Stimulated activated CD4-positive, alpha-beta T cell treated with anti-CD3 and anti-CD28 coated beads, Interleukin-2, amount 100 ng/mL, for 48 hours (primary cell): Measurements from ENCODE around the gene HNRNPA1.
"Not testable (repeated sequence)": the region's sequence is repeated elsewhere in the genome, so short reads cannot be mapped to it uniquely, and the experiment has no call there.

ENCODE experiments used
- DNase-seq, 2 donors: peaks; one replicate each; pipeline ENCODE4 v3.0.0-alpha.2; 2020

The HNRNPA1 gene

GRCh38 chr12:54280468-54281260 lies at the start of gene HNRNPA1:
TSS of gene HNRNPA1 (plus strand) at chr12:54280726. CDS start at chr12:54280808, 82 bp downstream.
- peak; percentile 82 to 88 for DNase-seq

- DNase-seq: not testable (repeated sequence)
These were observed 49.3 kb upstream of the HNRNPA1 start for GRCh38 chr12:54231269-54231668.

- no peak for DNase-seq
These were observed 47.7 kb upstream of the HNRNPA1 start for GRCh38 chr12:54232790-54233189.

DNA sequence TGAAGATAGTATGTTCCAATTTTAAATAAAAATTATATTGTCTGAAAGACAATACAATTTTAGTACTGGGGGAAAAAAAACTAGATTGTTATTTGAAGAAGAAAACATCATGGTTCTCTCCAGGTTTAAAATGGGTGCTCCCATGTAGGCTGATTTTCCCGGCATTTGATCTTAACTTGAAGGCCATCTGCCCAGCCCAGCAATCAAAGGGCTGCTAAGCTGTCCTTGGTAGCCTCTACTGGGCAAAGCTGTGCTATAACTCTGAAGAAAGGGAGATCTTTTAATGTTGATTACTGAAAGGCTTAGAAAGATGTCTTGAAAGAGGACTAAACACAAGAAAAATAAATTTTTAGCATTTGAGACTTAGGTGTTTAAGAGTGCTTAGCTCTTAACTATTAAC lies 42.0 kb upstream of the HNRNPA1 start:
- DNase-seq: no peak

DNA sequence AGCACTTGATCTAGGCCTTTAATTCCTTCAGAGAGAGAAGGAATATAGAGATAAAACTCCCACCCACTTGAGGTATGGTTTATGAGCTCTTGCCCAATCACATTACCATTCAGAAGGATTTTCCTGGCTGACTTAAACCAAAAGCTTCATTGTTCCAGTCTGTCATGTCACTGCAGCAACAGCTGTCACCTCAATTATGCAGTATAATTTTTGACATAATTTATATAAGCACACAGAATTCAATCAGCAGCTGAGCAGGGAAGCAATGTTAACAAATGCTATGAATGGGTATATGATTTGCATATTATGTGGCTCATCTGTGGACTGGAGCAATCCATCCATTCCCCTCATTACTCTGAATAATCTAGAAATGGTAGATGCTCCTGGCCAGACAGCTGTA lies 40.9 kb upstream of the HNRNPA1 start:
- no peak for DNase-seq

- DNase-seq: no peak
These were observed 40.4 kb upstream of the HNRNPA1 start for GRCh38 chr12:54240129-54240528.

DNA sequence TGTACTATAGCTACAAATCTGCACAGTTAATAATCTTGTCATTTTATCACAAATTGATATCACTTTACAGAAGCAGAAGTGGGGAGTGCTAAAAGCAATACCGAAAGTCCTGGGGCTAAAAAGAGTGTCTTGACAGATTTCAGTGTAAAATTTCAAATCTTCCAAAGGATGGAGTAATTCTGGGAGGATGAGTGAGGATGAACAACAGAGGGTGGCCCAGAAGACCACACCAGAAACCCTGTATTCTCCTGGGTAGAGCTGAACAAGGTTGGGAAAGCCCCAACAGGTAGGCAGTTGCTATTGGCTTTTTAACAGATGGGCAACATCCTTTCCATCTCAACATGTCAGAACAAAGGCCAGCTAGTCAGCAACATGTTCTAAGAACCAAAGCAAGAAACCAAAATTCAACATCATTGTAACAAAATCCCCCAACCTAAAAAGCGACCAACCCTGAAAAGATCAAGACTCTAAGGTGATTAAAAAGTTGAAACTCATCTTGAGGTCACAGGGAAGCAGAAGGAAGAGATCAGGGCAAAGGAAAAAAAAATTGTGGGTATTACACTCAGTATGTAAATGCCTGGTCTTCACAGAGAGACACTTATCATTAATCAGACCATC lies 39.4 kb upstream of the HNRNPA1 start:
- DNase-seq: no peak

- no peak for DNase-seq
These were observed 34.4 kb upstream of the HNRNPA1 start for GRCh38 chr12:54246011-54246641.

- no peak for DNase-seq
These were observed 31.0 kb upstream of the HNRNPA1 start for GRCh38 chr12:54249489-54249888.

GRCh38 chr12:54251667-54252284 lies 28.8 kb upstream of the HNRNPA1 start:
- no peak for DNase-seq

- no peak for DNase-seq
These were observed 27.3 kb upstream of the HNRNPA1 start for GRCh38 chr12:54253240-54253639.

DNA sequence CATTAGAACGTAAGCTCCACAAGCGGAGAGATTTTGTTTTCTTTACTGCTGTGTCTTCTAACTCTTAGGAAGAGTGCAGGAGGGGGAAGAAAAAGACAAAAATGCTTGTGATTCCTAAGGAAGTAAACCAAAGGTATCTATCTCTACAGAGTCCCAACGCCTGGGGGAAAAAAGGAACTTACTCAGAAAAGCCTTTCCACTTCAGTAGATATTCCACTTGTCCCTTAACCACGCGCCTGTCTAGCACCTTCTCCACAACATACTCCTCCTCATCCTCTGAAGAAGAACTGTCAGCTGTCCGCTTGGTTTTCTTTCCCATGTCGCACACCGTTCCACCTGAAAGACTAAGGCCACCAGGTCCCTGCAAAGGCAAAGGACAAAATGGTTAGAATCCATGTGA lies 23.2 kb upstream of the HNRNPA1 start:
- no peak for DNase-seq

GRCh38 chr12:54258201-54258681 lies 22.3 kb upstream of the HNRNPA1 start:
- DNase-seq: no peak

- DNase-seq: no peak
These were observed 21.1 kb upstream of the HNRNPA1 start for GRCh38 chr12:54259194-54260011.

DNA sequence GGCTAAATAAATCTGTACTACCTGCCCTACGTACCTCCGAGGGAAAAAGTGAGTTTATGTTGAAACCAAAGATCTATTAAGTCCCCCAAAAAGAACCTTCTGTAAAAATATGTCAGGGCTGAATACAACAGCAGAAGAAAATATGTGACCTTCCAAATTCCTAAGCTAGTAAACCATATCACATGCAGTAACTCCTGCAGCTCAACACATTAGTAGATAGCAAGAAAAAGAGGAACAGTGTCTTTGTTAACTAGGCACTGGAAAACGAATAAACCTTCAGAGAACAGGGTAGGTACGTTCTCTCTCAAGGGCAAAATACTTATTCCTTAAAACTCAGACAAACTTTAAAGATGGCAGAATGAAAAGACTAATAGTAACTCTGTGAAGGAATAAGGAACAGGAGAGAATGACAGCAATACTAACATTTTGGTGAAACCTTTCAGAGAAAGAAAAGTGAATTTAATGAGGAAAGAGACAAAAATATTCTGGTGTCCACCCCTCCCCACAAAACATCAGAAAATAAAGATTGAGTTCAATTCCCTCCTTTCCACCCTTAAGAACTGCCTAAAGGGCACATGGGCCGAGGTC lies 18.6 kb upstream of the HNRNPA1 start:
- no peak for DNase-seq

DNA sequence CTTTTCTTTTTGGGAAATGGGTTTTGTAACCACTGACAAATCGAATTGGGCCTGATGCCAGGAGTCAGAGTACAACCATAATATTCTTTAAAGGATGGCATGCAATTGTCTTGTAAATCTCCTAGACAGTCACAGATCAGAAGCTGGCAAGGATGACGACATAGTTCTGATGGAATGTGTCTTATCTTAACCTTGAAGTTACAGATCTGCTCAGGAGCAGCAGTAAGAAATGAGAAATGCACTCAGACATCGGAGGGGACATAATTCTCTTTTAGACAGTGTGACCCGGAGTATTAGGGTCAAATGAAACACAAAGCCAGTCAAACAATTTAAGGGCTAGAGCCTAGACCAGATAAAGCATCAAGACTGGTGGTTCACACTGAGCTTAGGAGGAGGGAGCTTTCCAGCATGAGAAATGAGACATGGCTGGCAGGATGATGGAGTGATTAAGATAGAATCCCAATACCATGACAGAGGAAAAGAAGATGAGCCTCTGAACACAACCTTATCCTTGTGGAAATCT lies 18.1 kb upstream of the HNRNPA1 start:
- DNase-seq: no peak

- no peak for DNase-seq
These were observed 15.1 kb upstream of the HNRNPA1 start for GRCh38 chr12:54265364-54265812.

DNA sequence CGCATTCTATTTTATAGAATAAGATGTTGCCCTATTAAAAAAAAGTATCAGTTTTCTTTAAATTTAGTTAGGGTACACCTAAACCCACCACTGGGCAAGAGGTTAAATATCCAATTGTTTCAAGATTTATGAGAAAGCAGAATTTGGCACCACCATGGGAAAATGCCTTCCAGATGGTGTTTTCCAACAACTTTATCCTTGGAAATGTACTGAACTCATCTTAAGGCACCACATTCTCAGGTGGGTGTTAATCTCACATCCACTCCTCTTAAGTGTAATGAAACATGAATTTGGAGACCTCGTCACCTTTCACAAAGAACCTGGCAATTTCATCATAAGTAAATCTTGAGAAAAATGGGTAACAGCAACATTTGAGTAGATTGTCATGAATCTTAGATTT lies 13.7 kb upstream of the HNRNPA1 start:
- no peak for DNase-seq

- DNase-seq: no peak
These were observed 10.2 kb upstream of the HNRNPA1 start for GRCh38 chr12:54270345-54270744.

GRCh38 chr12:54272214-54272613 lies 8.3 kb upstream of the HNRNPA1 start:
- no peak for DNase-seq

DNA sequence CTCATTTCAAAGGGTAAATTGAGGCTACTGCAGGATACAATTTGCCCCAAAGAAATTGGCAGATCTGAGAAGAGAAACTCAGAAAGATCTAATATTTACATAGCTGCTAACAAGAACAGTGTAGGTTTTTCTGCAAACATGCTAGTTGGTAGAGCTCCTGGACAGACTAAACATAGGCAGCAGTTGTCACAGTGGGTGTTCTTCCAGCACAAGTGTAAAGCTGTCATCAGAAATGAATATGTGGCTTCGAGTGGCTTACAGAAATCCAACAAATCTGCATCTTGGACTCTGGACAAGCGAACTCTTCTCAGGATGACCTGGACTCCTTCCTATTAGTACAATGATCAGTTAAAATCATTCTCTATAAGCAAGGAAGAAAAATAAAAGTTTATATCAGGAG lies 6.5 kb upstream of the HNRNPA1 start:
- DNase-seq: no peak

DNA sequence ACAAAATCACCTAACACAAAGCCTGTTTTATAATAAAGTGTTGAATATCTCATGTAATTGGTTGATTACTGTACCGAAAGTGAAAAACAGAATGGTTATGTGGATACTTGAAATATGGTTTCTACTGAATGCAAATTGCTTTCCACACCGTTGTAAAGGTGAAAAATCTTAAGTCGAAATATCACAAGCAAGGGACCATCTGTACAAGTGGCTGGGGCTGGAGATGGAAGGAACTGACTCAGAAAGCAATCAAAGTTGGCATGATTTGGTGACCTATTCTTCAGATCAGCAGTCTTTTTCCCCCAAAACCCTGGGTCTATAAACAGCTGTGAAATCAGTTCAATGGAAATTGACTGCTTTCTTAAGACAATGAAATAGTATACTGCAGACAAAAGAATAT lies 4.2 kb upstream of the HNRNPA1 start:
- DNase-seq: no peak
